AML-193 (cell line): Measurements from ENCODE around the gene CNTNAP5.
A peak's percentile ranks its signal among the peaks of the same experiment; 100 is the strongest.
"Not testable (repeated sequence)": the region's sequence is repeated elsewhere in the genome, so short reads cannot be mapped to it uniquely, and the experiment has no call there.

Experiments used
- DNase-seq, 2 experiments: peaks; one replicate each; lab custom pipeline; 2025; lab: John Stamatoyannopoulos, UW

Gene CNTNAP5

GRCh38 chr2:124323321-124323720 is 298.2 kb downstream of the CNTNAP5 start:
- no peak for DNase-seq

GRCh38 chr2:124325667-124326440 is 300.8 kb downstream of the CNTNAP5 start:
- DNase-seq: peak in 1 of 2 experiments; percentile 6

GRCh38 chr2:124327303-124327702 is 302.2 kb downstream of the CNTNAP5 start:
- DNase-seq: no peak

GRCh38 chr2:124328397-124328796 is 303.3 kb downstream of the CNTNAP5 start:
- DNase-seq: no peak

GRCh38 chr2:124333784-124334183 is 308.7 kb downstream of the CNTNAP5 start:
- DNase-seq: no peak

- no peak for DNase-seq
These were observed 310.0 kb downstream of the CNTNAP5 start for GRCh38 chr2:124335058-124335457.

- DNase-seq: no peak
These were observed 314.6 kb downstream of the CNTNAP5 start for GRCh38 chr2:124339709-124340108.

- DNase-seq: no peak
These were observed 318.9 kb downstream of the CNTNAP5 start for GRCh38 chr2:124343827-124344498.

- DNase-seq: no peak
These were observed 322.1 kb downstream of the CNTNAP5 start for GRCh38 chr2:124347209-124347608.

GRCh38 chr2:124353656-124354055 is 328.6 kb downstream of the CNTNAP5 start:
- DNase-seq: no peak

GRCh38 chr2:124354466-124354865 is 329.4 kb downstream of the CNTNAP5 start:
- DNase-seq: no peak

GRCh38 chr2:124361966-124362365 is 336.9 kb downstream of the CNTNAP5 start:
- DNase-seq: not testable (repeated sequence)

- DNase-seq: no peak
These were observed 344.1 kb downstream of the CNTNAP5 start for GRCh38 chr2:124369181-124369580.

- DNase-seq: no peak
These were observed 355.2 kb downstream of the CNTNAP5 start for GRCh38 chr2:124380221-124380749.

GRCh38 chr2:124382067-124382618 is 357.1 kb downstream of the CNTNAP5 start:
- DNase-seq: no peak

GRCh38 chr2:124395961-124396360 is 370.9 kb downstream of the CNTNAP5 start:
- no peak for DNase-seq

- no peak for DNase-seq
These were observed 377.2 kb downstream of the CNTNAP5 start for GRCh38 chr2:124402274-124402673.

- not testable (repeated sequence) for DNase-seq
These were observed 382.9 kb downstream of the CNTNAP5 start for GRCh38 chr2:124407836-124408534.

GRCh38 chr2:124424074-124424473 is 399.0 kb downstream of the CNTNAP5 start:
- no peak for DNase-seq

GRCh38 chr2:124426122-124426521 is 401.0 kb downstream of the CNTNAP5 start:
- no peak for DNase-seq

GRCh38 chr2:124426625-124427024 is 401.5 kb downstream of the CNTNAP5 start:
- no peak for DNase-seq

GRCh38 chr2:124437811-124438210 is 412.7 kb downstream of the CNTNAP5 start:
- DNase-seq: no peak
